Tibial nerve (tissue), 3 donors: ENCODE results near the gene ACTL9.

Source experiments
- CTCF ChIP-seq, 5 experiments: fragments of 200-600 bp in 3 of 5; fragments of 450-650 bp in 2 of 5; sonication (generic) in 3 of 5; IDR thresholded peaks; one replicate each; pipeline ENCODE4 v1.5.1; 2016 to 2019; ENCODE audit warnings: antibody characterized with exemption in 5 of 5, mild to moderate bottlenecking in 3 of 5, moderate library complexity in 2 of 5
- POLR2A ChIP-seq, 2 donors: fragments of 450-650 bp; IDR thresholded peaks; one replicate each; pipeline ENCODE4 v1.6.1; 2017; ENCODE audit warnings: antibody characterized with exemption in 2 of 2, mild to moderate bottlenecking in 2 of 2, moderate library complexity in 2 of 2

- TF ChIP-seq POLR2A (IDR thresholded peaks at IDR 0.05) (no peak), CTCF (IDR thresholded peaks at IDR 0.05) (no peak)
Measured at GRCh38 chr19:8688930-8689329, 9.7 kb downstream of the ACTL9 start.
